ENCODE measurements around the gene CXorf49.
A peak's percentile ranks its signal among the peaks of the same experiment; 100 is the strongest.

CXorf49 gene

DNA sequence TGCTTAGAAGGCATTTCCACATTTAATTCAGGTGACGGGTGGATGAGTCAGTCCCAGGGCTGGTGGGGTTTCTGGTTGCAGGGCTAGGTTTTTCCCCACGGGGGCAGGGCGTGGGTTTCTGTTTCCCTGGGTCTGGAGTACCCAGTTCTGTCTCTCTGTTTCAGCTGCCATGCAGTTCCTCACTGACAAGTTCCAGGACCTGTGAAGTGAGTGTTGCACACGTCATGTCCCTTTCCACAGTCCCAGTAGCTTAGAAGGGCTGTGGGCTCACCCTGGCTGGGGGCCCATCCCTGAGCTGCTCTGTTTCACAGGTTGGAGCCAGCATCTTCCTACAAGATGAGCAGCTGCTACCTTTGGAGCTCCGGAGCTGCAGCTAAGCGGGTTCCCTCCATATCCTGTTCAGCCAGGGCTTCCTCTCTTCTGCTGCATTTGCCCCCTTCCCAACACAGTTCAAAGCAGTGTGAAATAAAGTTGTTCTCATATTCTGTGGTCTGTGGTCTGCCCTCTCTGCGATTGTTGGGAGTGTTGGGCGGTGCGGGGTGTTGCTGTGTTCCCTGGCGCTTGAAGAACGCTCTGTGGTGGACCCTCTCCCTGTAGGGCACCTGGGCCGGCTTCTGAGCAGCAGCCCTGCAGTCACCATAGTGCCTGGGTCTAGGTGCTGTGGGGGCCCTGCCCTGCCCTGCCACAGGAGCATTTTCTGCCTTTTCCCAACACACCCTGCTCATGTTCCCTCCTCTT is 46.9 kb downstream of the CXorf49 start:
- no peak for DNase-seq

DNA sequence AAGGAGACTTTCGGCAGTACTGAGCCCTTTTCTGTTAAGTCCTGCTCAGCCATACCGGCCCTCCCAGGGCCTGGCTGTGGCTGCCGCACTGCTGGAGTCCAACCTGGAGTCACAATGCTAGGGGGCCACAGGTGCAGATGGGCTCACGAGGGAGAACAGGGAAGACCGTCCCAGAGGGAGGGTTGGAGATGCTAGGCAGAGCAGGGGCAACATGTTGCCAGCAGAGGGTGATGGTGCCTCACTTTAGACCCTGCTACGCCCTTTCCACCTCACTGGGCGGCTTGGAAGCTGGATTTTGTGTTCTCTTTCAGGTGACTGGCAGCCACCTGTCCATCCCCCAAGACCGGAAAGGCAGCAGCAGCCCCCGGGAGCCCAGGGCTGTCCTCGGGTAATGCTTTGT is 48.1 kb downstream of the CXorf49 start:
- DNase-seq: peak; percentile 2

DNA sequence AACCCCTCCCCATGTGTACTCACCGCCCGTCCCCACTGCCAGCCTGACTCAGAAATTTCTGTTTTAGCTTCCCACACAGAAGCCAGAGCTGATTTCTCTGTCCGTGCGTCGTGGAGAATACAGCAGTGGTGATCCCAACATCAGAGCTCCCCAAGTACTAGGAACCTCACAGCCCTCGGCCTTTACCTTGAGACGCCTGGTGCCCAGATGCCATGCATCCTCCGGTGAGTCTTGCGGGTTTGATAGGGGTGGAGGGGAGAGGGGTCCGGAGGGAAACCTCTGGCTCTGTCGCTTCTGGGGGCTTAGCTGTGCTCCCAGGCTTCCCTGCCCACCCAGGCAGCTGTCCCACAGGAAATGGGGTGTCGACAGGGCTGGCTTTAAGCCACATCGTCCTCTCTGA is 48.6 kb downstream of the CXorf49 start:
- DNase-seq: no peak

DNA sequence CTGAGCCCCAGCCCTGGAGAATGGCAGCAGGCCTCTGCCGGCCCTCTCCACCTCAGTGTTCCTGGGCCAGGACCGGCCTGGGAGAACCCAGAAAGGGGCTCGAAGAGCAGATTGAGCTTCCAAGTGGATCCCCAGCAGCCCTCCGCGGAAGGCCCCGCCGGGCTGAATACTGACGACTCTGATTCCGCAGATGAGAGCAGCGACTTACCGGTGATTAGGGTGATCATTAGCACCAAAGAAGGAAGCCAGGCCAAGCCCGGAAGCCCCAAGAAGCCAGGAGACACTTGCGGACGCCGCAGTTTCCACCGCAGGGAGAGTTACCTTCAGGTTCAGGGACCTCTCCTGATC is 49.9 kb downstream of the CXorf49 start:
- DNase-seq: no peak

DNA sequence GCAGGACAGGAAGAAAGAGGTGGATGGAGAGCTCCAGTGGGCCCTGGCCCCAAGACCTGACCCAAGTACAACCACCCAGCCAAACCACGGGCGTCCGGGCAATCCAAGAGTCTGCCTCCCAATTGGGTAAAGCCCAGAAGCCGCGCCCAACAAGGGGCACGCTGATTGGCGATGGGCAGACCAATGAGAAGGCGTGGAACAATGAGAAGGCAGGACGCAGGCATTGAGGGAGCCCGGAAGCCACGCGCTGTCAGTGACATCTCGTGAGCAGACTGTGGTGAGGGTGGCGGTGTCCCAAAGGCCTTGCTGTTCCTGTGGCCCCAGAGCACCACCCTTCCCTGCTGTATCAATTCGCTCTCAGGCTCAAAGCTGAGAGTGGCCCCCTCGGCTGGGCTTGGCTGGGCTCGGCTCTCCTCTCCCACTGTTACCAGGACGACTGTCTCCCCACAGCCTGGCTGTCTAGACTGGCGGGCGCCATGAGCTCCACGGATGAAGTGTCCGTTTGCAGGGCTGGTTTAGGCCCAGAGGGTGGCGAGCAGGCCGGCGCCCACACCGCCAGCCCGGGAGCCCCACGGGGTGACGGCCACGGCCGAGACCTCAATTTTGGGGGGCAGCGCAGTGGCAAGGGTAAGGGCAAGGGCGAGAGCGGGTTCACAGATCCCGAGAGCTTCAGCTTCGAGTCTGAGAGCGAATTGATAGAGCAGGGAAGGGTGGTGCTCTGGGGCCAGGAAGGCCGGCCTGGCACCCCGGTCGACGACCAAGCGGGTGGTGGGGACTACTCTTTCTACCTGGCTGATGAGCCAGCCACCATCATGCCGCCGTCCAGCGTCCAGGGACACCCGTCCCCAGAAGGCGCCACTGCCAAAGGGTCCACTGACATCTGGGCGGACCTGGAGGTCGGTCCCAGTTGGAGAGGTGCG is 50.5 kb downstream of the CXorf49 start, which contains the start of gene LOC101059915:
LOC101059915 (plus strand) TSS at position 219 of the 920 bp plus-strand sequence.
- no peak for DNase-seq

DNA sequence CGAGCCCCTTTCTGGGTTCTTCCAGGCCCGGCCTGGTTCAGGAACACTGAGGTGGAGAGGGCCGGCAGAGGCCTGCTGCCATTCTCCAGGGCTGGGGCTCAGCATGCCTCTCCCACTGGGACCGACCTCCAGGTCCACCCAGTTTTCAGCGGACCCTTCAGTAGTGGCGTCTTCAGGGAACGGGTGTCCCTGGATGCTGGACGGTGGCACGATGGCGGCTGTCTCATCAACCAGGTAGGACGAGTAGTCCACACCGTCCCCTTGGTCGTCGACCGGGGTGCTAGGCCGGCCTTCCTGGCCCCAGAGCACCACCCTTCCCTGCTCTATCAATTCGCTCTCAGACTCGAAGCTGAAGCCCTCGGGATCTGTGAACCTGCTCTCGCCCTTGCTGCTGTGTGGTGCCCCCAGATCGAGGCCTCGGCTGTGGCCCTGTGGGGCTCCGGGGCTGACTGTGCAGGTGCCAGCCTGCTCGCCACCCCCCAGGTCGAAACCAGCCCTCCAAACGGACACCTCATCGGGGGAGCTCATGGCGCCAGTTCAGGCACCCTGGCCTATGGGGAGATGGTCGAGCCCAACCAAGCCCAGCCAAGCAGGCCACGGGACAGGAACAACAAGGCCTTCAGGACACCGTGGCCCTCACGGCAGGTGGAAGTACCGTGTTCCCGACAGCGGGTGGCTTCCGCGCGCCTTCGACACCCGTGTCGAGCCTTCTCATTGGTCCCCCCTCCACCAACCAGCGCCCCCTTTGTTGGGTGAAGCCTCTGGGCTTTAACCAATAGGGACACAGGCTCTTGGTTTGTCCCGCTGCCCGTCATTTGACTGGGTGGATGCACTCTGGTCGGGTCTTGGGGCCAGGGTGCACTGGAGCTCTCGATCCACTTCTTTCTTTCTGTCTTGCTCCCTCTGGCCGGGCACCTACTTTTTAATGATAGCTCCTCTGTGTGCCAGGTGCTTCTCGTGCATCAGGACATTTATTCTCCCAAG is 51.6 kb downstream of the CXorf49 start:
- no peak for DNase-seq

DNA sequence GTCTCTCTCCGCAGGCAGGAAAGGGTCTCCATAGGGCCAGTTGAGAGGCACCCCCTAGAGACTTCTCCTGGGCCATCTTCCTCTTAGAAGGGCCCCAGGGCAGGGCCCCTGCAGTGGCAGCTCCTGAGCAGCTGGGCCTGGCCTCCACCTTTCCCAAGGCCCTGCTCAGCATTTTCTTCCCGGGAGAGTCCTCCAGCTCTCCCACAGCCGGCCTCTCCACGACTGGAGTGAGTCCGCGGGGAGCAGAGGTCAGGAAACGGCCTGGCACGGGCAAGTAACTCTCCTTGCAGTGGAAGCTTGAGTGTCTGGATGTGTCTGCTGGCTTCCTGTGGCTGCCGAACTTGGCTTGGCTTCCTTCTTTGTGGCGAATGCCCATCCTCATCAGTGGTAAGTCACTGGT is 52.3 kb downstream of the CXorf49 start:
- DNase-seq: no peak

DNA sequence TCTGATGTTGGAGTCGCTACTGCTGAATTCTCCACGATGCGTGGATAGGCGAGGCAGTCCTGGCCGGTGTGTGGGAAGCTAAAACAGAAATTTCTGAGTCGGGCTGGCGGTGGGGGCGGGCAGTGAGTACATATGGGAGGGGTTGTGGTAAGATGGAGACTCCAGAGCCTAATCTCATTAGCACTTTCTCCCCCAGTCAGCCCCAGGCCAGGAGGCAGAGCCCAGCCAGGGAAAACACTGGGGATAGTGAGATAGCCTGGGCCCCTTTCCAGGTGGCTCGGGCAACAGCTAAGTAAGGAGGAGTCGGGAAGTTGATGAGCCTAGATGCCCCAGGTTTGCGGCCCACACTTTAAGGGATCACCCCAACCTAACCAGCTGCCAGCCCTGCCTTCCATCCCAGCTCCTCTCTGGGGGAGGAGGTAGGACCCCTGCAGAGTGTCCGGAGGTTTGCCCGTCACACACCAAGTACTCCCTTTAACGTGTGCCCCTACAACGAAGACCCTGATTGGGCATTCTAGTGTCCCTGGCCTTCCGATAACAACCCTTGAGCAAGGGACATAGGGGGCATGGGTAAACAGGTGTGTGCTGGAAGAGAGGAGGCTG is 53.1 kb downstream of the CXorf49 start:
- DNase-seq: no peak

All from effector CD8-positive, alpha-beta T cell (primary cell).